ENCODE data around the gene EPHA2.

EPHA2 gene

GRCh38 chr1:16090076-16090826, 65.6 kb downstream of the EPHA2 start:
- no peak for DNase-seq

DNA sequence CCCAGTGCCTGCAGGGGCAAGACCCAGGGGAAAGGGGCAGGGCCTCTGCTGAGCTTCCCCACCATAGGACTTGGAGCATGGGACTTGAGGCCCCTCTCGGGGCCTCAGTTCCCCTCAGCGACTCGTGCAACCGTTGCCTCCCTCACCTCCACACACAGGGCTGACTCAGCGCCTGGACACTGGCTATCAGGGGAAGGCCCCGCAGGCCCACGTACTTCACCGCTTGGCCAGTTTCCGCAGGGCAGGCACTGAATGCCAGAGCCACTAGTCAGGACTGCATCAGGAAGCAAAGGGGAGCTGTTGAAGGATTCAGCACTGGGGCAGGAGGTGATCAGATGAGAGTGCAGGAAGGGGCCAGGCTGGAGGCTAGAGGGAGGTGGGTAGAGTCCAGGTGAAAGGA, 66.9 kb downstream of the EPHA2 start:
- DNase-seq = peak in 1 of 2 experiments; percentile 12

DNA sequence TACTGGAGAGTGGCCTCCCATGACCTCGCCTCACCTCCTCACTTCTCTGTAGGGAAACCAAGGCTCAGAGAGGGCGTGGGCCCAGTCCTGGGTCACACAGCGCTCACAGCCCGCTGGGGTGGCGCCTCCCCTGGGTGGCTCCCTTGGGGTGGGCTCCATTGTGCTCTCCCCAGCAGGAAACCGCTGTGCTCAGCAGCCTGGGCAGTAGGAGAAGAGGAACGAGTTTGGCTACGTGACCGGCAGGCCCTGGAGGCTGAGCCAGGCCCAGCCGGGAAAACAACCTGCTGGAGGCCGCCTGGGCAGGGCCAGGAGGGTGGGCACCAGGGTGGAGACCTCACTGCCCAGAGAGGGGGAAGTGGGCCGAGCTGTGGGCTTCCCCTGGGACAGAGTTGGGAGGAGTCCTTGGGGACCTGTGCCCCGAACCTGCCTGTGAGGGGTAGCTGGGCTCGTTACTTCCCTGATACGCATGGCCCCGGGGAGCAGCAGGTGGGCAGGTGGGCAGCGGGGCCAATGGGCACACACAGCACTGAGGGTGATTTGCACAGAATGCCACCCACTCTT, 67.4 kb downstream of the EPHA2 start:
- no peak for DNase-seq

DNA sequence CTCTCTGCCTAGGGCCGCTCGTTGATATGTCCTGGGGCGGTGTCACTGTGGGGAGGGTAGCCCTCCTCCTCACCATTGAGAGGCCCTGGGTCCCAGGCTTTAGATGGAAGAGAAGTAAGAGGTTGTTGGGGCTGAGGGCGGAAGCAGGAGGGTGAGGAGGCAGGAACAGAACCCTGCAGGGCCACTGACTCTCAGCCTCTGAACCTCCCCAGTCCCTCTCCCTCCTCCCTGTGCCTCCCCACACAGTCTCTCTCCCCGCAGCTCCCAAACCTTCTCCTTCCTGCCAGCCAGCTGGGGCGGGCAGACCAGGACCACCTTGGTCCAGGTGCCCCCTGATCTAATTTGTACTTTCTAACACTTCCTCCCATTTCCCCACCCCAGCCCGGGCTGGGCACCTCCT, 68.1 kb downstream of the EPHA2 start:
- no peak for DNase-seq

- DNase-seq = no peak
Measured at GRCh38 chr1:16085522-16085921, 70.3 kb downstream of the EPHA2 start.

DNA sequence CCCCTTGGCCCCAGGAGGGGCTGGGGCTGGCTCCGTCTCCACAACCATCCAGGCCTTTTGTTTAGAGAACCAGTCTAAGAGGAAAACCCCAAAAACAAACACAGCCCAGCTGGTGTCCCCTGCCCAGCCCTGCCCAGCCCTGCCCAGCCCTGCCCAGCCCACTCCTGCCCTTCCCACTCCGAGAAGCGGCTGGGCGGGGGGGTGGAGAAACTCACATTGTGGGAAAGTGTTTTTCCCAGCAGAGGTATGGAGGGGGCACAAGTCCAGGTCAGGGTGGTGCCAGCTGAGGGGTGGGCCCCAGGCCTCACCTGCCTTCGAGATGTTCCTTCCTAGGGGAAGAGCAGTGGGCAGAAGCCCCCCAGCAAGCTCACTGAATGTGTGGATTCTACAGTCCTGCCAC, 72.4 kb downstream of the EPHA2 start:
- no peak for DNase-seq

DNA sequence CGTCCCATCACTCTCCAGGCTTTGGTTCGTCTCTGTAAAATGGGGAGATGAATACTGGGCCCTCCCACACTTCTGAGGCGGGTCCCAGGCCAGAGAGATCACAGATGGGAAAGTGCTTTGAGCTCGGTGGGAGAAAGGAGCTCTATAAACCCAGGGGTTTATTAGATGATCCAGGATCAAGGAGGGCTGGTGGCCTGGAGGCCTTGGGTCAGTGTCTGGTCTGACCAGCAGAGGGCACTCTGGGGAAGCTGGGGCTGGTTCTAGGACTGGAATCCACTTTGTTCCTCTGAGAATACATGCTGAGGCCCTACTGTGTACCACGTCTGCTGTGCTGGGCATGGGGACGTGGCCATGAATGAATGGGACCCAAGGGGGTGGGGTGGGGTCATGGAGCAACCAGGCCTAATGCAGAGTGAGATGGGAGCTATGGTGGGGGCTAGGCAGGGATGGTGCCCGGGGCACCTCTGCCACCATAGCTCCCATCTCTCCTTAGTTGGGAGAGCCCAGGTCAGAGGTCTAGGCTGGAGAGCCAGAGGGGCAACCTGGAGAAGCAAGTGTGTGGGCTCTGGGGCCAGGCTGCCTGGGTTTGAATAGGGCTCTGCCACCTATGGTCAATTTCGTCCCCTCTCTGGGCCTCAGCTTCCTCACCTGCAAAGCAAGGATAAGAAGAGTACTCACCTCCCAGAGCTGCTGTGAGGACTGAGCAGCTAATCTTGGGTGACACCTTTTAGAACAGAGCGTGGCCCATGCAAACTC, 73.4 kb downstream of the EPHA2 start:
- DNase-seq = peak in 1 of 2 experiments; percentile 30

DNA sequence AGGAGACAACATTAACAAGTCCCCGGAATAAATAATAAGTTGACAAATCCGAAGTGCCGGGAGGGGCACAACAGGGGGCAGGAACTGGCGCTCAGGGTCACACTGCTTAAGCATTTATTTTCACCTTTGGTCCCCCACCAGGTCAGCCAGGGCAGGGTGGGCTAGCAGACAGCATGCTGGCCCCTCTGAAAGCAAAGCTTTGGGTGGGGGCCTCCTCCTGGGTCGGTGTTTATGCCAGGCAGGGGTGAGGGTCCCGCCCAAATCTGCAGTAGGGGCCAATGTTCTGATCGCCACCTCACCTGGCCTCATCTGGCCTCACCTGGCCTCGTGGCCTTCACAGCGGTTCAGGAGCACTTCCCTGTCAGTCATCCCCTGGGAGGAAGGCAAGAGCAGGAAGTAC, 74.2 kb downstream of the EPHA2 start:
- DNase-seq = no peak

GRCh38 chr1:16080422-16081150, 75.3 kb downstream of the EPHA2 start:
- no peak for DNase-seq

DNA sequence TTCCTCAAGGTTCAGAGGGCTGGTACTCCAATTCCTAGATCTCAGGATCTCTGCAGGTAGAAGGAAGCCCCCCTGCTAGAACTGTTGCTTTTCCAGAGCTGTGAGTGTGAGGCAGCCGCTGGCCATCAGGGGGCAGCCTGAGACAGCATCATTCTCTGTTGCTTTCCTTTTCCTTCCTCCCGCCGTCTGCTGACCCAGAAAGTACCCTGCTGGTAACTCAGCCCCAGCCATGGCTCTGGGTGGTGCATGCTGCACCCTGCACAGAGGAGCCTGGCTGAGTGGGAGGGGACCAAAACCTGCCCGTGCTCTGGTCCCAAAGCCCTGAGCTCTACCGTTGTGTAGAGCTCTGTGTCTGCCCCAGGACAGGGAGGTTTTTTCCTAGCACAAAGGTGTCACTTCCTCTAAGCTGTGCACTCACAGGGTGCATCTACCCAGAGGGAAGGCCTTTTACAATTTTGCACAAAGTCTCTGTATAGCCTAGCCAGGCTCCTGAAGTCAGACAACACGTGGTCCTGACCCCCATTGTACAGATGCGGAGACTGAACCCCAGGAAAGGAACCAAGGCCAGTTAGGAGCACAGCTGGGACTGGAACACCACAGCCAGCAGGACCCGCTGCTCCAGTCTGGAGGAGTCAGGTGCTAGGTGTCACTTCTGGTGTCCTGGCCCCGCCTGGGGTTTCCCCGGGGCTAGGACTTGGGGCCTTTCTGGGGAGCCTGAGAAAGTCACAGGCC, 76.8 kb downstream of the EPHA2 start:
- DNase-seq = peak in 1 of 2 experiments; percentile 68

GRCh38 chr1:16077406-16078245, 78.2 kb downstream of the EPHA2 start:
- no peak for DNase-seq

- no peak for DNase-seq
Measured at GRCh38 chr1:16076865-16077238, 79.0 kb downstream of the EPHA2 start.

GRCh38 chr1:16076031-16076864, 79.6 kb downstream of the EPHA2 start:
- peak; percentile 59 to 71 for DNase-seq

DNA sequence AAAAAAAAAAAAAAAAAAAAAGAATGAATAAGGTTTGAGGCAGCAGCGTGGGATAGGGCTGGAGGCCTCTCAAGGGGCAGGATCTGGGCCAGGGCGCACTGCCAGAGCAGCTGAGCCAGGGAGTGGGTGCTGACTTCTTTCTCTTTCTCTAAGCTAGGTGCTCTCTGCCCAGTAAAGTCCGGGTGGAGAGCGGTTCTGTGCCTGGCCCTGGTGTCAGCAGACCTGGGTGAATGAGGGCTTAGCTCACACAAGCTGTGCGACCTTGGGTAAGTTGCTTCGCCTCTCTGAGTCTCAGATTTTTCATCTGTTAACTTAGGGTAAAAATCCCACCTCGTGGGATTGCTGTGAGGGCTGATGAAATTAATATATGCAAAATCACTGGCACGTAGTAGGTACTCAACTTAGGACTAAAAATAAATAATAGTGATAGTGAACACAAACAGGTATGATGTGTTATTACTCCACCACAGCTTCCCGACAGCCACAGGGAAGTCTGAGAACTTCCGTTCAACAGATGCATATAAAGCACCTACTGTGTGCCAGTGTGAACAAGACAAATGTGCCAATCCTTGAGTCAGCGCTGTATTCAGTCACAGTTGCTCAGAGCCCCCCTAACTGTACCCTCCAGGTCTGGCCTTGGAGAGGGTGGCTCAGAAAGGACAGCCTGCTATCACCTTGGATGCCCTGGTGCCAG, 80.4 kb downstream of the EPHA2 start:
- no peak for DNase-seq

Measured in SW 1271 (cell line).